NCI-H82 treated with DMSO at 0.1 percent for 48 hours (cell line): Measurements from ENCODE around the gene SDF2.
A peak's percentile ranks its signal among the peaks of the same experiment; 100 is the strongest.
"Not testable (repeated sequence)": the region's sequence is repeated elsewhere in the genome, so short reads cannot be mapped to it uniquely, and the experiment has no call there.

Experiments
- DNase-seq: peaks from one replicate; lab custom pipeline; 2025; ENCODE audit not compliant: unreplicated experiment; lab: John Stamatoyannopoulos, UW

SDF2 gene

GRCh38 chr17:28685366-28685765 lies 23.7 kb upstream of the SDF2 start:
- no peak for DNase-seq

GRCh38 chr17:28684963-28685362 lies 23.3 kb upstream of the SDF2 start:
- peak; percentile 61 for DNase-seq

GRCh38 chr17:28682655-28683054 lies 20.9 kb upstream of the SDF2 start:
- DNase-seq, result no peak

- no peak for DNase-seq
Observed at GRCh38 chr17:28675980-28676379, 14.3 kb upstream of the SDF2 start.

GRCh38 chr17:28675490-28675889 lies 13.8 kb upstream of the SDF2 start:
- DNase-seq, result no peak

GRCh38 chr17:28669918-28670317 lies 8.2 kb upstream of the SDF2 start:
- no peak for DNase-seq

GRCh38 chr17:28667870-28668269 lies 6.2 kb upstream of the SDF2 start:
- no peak for DNase-seq

- DNase-seq, result no peak
Observed at GRCh38 chr17:28665994-28666393, 4.3 kb upstream of the SDF2 start.

GRCh38 chr17:28663723-28664122 lies 2.0 kb upstream of the SDF2 start:
- DNase-seq, result no peak

GRCh38 chr17:28662527-28662829 lies 772 bp upstream of the SDF2 start:
- no peak for DNase-seq

GRCh38 chr17:28659497-28659881 lies 2.2 kb downstream of the SDF2 start:
- DNase-seq, result not testable (repeated sequence)

- DNase-seq, result not testable (repeated sequence)
Observed at GRCh38 chr17:28658766-28659496, 2.8 kb downstream of the SDF2 start.

GRCh38 chr17:28658342-28658741 lies 3.4 kb downstream of the SDF2 start:
- DNase-seq, result not testable (repeated sequence)

- no peak for DNase-seq
Observed at GRCh38 chr17:28657756-28658155, 4.0 kb downstream of the SDF2 start.

- no peak for DNase-seq
Observed at GRCh38 chr17:28655160-28655559, 6.5 kb downstream of the SDF2 start.

- DNase-seq, result no peak
Observed at GRCh38 chr17:28648698-28649097, 13.0 kb downstream of the SDF2 start.

- DNase-seq, result no peak
Observed at GRCh38 chr17:28646039-28646754, 15.5 kb downstream of the SDF2 start.

- DNase-seq, result no peak
Observed at GRCh38 chr17:28645576-28645939, 16.1 kb downstream of the SDF2 start.

GRCh38 chr17:28644787-28645575 lies 16.7 kb downstream of the SDF2 start, which contains the start of gene BLTP2:
TSS of gene BLTP2 (minus strand) at chr17:28645158. CDS start at chr17:28645056, 102 bp downstream.
- DNase-seq, result peak; percentile 89

GRCh38 chr17:28643983-28644786 lies 17.5 kb downstream of the SDF2 start:
- no peak for DNase-seq

GRCh38 chr17:28641579-28641978 lies 20.1 kb downstream of the SDF2 start:
- no peak for DNase-seq
